Measurements from ENCODE around the gene NEO1.

GRCh38 chr15:73150831-73151230, 98.6 kb downstream of the NEO1 start:
- no peak for TF ChIP-seq CTCF (IDR thresholded peaks at IDR 0.05; ENCODE audit: low read length)
- TF ChIP-seq EZH2phosphoT487 (IDR thresholded peaks at IDR 0.05; ENCODE audit: low read length): no peak
- TF ChIP-seq EZH2 (optimal IDR thresholded peaks at IDR 0.05; ENCODE audit: low read depth, low read length): no peak
